Measurements from ENCODE around the gene DOCK2.
A peak's percentile ranks its signal among the peaks of the same experiment; 100 is the strongest.

DOCK2 gene

GRCh38 chr5:169635936-169636335, 1.1 kb upstream of the DOCK2 start:
- no peak overlapping the region for H3K4me3 ChIP-seq (ENCODE audit: low read length)
- TF ChIP-seq CTCF (IDR thresholded peaks at IDR 0.05; ENCODE audit: insufficient read depth, low read depth, low read length, missing control alignments): no peak
- DNase-seq (ENCODE audit: low read depth): no peak

DNA sequence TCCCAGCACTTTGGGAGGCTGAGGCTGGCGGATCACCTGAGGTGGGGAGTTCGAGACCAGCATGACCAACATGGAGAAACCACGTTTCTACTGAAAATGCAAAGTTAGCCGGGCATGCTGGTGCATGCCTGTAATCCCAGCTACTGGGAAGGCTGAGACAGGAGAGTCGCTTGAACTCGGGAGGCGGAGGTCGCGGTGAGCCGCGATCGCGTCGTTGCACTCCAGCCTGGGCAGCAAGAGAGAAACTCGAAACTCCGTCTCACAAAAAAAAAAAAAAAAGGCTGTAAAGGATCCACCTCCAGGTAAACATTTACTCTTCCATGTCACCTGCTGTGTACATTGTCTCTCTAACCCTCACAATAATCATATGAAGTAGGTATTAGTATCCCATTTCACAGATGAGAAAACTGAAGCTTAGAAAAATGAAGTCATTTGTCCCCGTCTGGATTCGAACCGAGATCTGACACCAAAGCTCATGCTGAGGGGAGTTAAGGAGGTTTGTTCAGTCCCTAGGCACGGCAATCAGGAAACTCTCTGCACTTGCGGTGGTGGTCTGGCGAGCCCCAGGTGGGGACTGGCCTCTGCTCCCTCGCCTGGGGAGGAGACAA, 494 bp upstream of the DOCK2 start:
- H3K4me3 ChIP-seq (ENCODE audit: low read length): no peak overlapping the region
- no peak for TF ChIP-seq CTCF (IDR thresholded peaks at IDR 0.05; ENCODE audit: insufficient read depth, low read depth, low read length, missing control alignments)
- DNase-seq (ENCODE audit: low read depth): no peak

GRCh38 chr5:169637549-169638121, 560 bp downstream of the DOCK2 start:
- no peak for TF ChIP-seq CTCF (IDR thresholded peaks at IDR 0.05; ENCODE audit: insufficient read depth, low read depth, low read length, missing control alignments)
- H3K4me3 ChIP-seq (ENCODE audit: low read length): no peak overlapping the region
- DNase-seq (ENCODE audit: low read depth): no peak

DNA sequence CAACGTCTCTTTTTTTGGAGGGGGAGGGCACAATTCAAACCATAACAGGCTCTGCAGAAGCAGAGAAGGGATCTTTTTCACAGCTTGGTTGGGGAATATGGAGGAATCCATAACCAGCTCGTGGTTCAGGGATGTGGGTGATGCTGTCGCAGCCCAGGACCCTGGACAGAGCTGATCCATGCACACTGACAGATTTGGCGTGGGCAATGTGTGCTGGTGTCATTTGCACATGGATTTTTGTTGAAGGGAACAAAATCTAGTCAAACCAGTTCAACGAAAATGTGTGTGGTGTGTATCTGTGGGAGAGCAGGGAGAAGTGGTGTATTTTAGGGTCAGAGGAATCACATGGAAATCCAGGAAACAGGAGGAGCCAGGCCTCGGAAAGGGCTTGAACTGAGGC, 4.2 kb downstream of the DOCK2 start:
- TF ChIP-seq CTCF (IDR thresholded peaks at IDR 0.05; ENCODE audit: insufficient read depth, low read depth, low read length, missing control alignments): no peak

DNA sequence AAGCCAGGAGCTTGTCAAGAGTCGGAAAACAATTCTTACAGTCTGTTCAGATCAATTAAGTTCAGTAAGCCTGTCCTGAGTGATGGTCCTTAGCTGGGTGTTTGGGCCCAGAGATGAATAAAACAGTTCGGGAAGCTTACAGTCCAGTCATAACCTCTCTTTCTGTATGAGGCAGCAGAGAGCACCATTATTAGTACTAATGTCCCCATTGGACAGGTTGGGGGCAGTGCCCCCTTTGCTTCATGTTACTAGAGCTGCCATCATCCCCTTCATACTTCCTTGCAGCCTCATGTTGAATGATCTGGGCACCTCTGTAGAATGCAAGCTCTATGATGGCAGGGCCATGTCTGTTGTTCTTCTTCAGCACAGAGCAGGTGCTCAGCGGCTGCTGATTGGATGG, 9.8 kb downstream of the DOCK2 start:
- no peak for DNase-seq (ENCODE audit: low read depth)
- TF ChIP-seq CTCF (IDR thresholded peaks at IDR 0.05; ENCODE audit: insufficient read depth, low read depth, low read length, missing control alignments): no peak
- H3K4me3 ChIP-seq (ENCODE audit: low read length): no peak overlapping the region

More for the DNA sequence above, 4.2 kb downstream of the DOCK2 start:
- DNase-seq (ENCODE audit: low read depth): peak; percentile 69
- no peak overlapping the region for H3K4me3 ChIP-seq (ENCODE audit: low read length)

GRCh38 chr5:169647566-169647965, 10.5 kb downstream of the DOCK2 start:
- no peak overlapping the region for H3K4me3 ChIP-seq (ENCODE audit: low read length)
- no peak for DNase-seq (ENCODE audit: low read depth)

More at GRCh38 chr5:169647566-169647965, 10.5 kb downstream of the DOCK2 start:
- TF ChIP-seq CTCF (IDR thresholded peaks at IDR 0.05; ENCODE audit: insufficient read depth, low read depth, low read length, missing control alignments): no peak
